Measurements from ENCODE around the gene TMCC2.
A peak's percentile ranks its signal among the peaks of the same experiment; 100 is the strongest.

The TMCC2 gene

DNA sequence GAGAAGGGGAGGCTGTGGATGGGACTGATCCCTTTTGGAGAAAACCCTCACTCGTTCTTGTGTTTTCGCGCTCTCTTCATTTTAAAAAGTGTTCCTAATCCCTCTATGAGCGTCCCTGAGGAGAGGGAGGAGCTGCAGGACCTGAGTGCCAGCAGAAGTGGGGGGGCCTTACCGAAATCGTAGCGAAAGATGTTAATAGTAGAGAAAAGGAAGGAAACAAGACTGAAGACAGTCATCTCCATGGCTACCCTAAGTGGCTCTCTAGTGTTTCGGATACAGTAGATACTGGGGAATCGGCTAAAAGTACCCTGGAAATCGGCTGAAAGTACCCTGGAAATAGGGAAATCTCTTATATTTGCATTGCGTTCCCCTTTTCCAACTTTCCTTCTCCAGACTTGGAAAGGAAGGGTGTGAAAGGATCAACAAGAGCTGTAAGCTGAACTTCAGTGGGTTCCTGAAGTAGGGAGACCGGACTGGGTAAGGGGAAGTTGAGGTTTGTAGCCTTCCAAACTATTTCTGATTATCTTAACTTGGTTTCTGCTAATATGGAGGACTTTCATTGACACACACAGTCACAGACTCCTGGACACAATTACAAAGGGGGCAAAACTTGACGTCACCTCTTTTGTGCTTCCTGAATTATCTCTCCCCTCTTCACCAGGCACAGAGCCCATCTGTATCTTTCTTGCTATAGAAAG is 15.8 kb upstream of the TMCC2 start:
- no peaks in the 10 kb centered on the region for H3K9me3 ChIP-seq (ENCODE audit: control insufficient read depth in 1 of 2, low read length in 2 of 2)
- H3K9ac ChIP-seq (ENCODE audit: low read depth in 1 of 2, low read length in 2 of 2) = peak overlapping the region in 1 of 2 donors; percentile 12
- H3K27ac ChIP-seq (ENCODE audit: low read depth, low read length) = no peak overlapping the region
- H3K36me3 ChIP-seq (ENCODE audit: control insufficient read depth in 1 of 2, insufficient read depth in 2 of 2, low read length in 2 of 2) = no peaks in the 10 kb centered on the region
- H3K4me3 ChIP-seq (ENCODE audit: low read depth in 1 of 2, low read length in 2 of 2) = peak overlapping the region; percentile 92 to 95
- H3K4me1 ChIP-seq (ENCODE audit: control insufficient read depth in 1 of 2, insufficient read depth in 2 of 2, low read length in 2 of 2) = peaks cover 10 to 16% of the 10 kb centered on the region in 2 donors
- no peaks in the 10 kb centered on the region for H3K27me3 ChIP-seq (ENCODE audit: control insufficient read depth in 1 of 2, insufficient read depth in 2 of 2, low read length in 2 of 2)

DNA sequence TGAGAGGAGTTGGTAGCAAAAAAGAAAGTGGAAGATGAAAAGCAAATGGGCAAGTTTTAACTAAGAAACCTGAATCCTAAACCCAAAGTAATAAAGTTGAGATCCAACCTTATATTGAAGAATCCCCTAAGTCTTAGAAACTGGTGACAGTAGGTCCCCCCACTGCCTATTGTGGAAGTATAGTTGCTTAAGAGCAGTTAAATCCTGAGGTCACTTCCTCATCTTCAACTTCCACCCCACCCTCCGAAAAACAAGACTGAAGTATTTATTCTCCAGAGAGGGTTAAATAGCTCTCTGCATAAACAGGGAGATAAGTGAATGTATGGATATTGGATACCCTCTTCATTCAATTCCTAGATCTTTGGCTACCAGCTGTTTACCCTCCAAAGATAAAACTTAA is 13.0 kb upstream of the TMCC2 start:
- Histone ChIP-seq H3K27ac (ENCODE audit: low read depth, low read length) (no peak overlapping the region), H3K4me1 (ENCODE audit: control insufficient read depth in 1 of 2, insufficient read depth in 2 of 2, low read length in 2 of 2) (peaks cover 7 to 16% of the 10 kb centered on the region in 2 donors), H3K4me3 (ENCODE audit: low read depth in 1 of 2, low read length in 2 of 2) (no peak overlapping the region), H3K9ac (ENCODE audit: low read depth in 1 of 2, low read length in 2 of 2) (no peak overlapping the region), H3K36me3 (ENCODE audit: control insufficient read depth in 1 of 2, insufficient read depth in 2 of 2, low read length in 2 of 2) (no peaks in the 10 kb centered on the region), H3K9me3 (ENCODE audit: control insufficient read depth in 1 of 2, low read length in 2 of 2) (no peaks in the 10 kb centered on the region), H3K27me3 (ENCODE audit: control insufficient read depth in 1 of 2, insufficient read depth in 2 of 2, low read length in 2 of 2) (no peaks in the 10 kb centered on the region)

DNA sequence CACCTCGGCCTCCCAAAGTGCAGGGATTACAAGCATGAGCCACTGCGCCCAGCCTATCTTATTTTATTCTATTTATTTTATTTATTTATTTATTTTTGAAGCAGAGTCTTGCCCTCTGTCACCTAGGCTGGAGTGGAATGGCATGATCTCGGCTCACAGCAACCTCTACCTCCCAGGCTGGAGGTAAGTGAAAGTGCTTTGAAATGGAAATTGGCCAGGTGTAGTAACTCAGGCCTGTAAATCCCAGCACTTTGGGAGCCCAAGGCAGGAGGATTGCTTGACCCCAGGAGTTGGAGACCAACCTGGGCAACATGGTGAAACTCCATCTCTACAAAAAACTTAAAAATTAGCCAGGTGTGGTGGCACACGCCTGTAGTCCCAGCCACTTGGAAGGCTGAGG is 11.2 kb upstream of the TMCC2 start:
- no peaks in the 10 kb centered on the region for H3K27me3 ChIP-seq (ENCODE audit: control insufficient read depth in 1 of 2, insufficient read depth in 2 of 2, low read length in 2 of 2)

DNA sequence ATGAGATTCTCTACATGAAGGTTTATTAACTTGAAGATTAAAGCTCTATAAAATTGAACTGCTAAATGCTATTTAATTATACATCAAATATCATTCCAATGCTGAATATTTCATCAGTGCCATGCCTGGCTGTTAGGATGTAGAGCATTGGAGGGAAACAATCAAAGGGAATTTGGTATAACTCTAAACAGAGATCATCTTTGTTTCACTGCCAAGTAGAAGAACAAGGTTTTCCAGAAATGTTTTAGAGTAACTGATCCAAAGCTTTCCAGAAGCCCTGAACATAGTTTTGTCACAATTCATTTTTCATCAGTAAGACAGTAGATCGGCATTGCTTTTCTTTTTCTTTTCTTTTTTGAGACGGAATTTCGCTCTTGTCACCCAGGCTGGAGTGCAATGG is 10.3 kb upstream of the TMCC2 start:
- Histone ChIP-seq H3K9ac (ENCODE audit: low read depth in 1 of 2, low read length in 2 of 2) (no peak overlapping the region), H3K27me3 (ENCODE audit: control insufficient read depth in 1 of 2, insufficient read depth in 2 of 2, low read length in 2 of 2) (no peaks in the 10 kb centered on the region), H3K27ac (ENCODE audit: low read depth, low read length) (no peak overlapping the region), H3K4me1 (ENCODE audit: control insufficient read depth in 1 of 2, insufficient read depth in 2 of 2, low read length in 2 of 2) (no peaks in the 10 kb centered on the region), H3K4me3 (ENCODE audit: low read depth in 1 of 2, low read length in 2 of 2) (no peak overlapping the region), H3K36me3 (ENCODE audit: control insufficient read depth in 1 of 2, insufficient read depth in 2 of 2, low read length in 2 of 2) (no peaks in the 10 kb centered on the region), H3K9me3 (ENCODE audit: control insufficient read depth in 1 of 2, low read length in 2 of 2) (no peaks in the 10 kb centered on the region)

More for the DNA sequence above, 11.2 kb upstream of the TMCC2 start:
- H3K9me3 ChIP-seq (ENCODE audit: control insufficient read depth in 1 of 2, low read length in 2 of 2) = no peaks in the 10 kb centered on the region
- H3K9ac ChIP-seq (ENCODE audit: low read depth in 1 of 2, low read length in 2 of 2) = no peak overlapping the region
- H3K4me1 ChIP-seq (ENCODE audit: control insufficient read depth in 1 of 2, insufficient read depth in 2 of 2, low read length in 2 of 2) = peaks cover 0 to 8% of the 10 kb centered on the region in 2 donors
- H3K27ac ChIP-seq (ENCODE audit: low read depth, low read length) = no peak overlapping the region
- H3K36me3 ChIP-seq (ENCODE audit: control insufficient read depth in 1 of 2, insufficient read depth in 2 of 2, low read length in 2 of 2) = no peaks in the 10 kb centered on the region
- H3K4me3 ChIP-seq (ENCODE audit: low read depth in 1 of 2, low read length in 2 of 2) = no peak overlapping the region

DNA sequence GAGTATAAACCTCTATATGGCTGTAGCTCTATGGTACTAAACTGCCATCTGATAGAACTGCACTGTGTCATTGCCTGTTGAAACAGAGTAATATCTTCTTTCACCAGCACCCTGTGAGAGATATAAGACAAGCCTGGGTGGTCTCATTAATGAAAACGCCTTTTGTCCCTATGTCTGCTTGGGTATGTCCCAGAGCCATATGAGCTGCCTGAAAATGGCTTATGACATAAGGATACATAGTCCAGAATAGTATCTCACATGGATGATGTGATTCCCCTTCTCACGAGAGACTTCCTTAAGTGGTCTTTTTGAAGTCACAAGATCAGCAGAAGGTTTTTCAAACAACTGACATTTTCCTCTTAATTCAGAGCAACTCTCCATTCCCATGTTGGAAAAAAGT is 7.3 kb upstream of the TMCC2 start:
- no peaks in the 10 kb centered on the region for H3K36me3 ChIP-seq (ENCODE audit: control insufficient read depth in 1 of 2, insufficient read depth in 2 of 2, low read length in 2 of 2)
- peaks cover 3% of the 10 kb centered on the region in 2 donors for H3K27me3 ChIP-seq (ENCODE audit: control insufficient read depth in 1 of 2, insufficient read depth in 2 of 2, low read length in 2 of 2)
- no peak overlapping the region for H3K27ac ChIP-seq (ENCODE audit: low read depth, low read length)
- H3K9ac ChIP-seq (ENCODE audit: low read depth in 1 of 2, low read length in 2 of 2) = no peak overlapping the region
- H3K4me1 ChIP-seq (ENCODE audit: control insufficient read depth in 1 of 2, insufficient read depth in 2 of 2, low read length in 2 of 2) = no peaks in the 10 kb centered on the region
- H3K4me3 ChIP-seq (ENCODE audit: low read depth in 1 of 2, low read length in 2 of 2) = no peak overlapping the region
- H3K9me3 ChIP-seq (ENCODE audit: control insufficient read depth in 1 of 2, low read length in 2 of 2) = no peaks in the 10 kb centered on the region

DNA sequence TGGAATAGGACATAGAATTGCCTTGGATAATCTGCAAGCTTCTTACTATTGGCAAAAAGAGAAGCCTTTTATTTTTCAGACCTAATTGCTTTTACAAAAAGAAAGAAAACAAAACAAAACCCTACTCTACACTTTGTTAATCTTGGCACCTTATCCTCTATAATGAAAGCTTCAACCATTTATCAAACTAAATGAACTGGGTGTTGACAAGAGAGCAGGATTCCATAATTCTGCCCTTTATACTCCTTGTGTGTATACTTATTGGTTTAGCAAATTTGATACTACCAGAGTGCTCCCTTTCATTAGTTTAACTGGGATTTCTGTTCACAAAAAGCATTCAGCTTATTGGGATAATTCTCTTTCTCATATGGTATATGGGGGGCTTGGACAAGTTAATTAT is 3.0 kb upstream of the TMCC2 start:
- Histone ChIP-seq H3K9ac (ENCODE audit: low read depth in 1 of 2, low read length in 2 of 2) (no peak overlapping the region), H3K4me3 (ENCODE audit: low read depth in 1 of 2, low read length in 2 of 2) (no peak overlapping the region), H3K27me3 (ENCODE audit: control insufficient read depth in 1 of 2, insufficient read depth in 2 of 2, low read length in 2 of 2) (peaks cover 14 to 34% of the 10 kb centered on the region in 2 donors), H3K36me3 (ENCODE audit: control insufficient read depth in 1 of 2, insufficient read depth in 2 of 2, low read length in 2 of 2) (no peaks in the 10 kb centered on the region), H3K9me3 (ENCODE audit: control insufficient read depth in 1 of 2, low read length in 2 of 2) (no peaks in the 10 kb centered on the region), H3K27ac (ENCODE audit: low read depth, low read length) (no peak overlapping the region), H3K4me1 (ENCODE audit: control insufficient read depth in 1 of 2, insufficient read depth in 2 of 2, low read length in 2 of 2) (peaks cover 11 to 22% of the 10 kb centered on the region in 2 donors)

DNA sequence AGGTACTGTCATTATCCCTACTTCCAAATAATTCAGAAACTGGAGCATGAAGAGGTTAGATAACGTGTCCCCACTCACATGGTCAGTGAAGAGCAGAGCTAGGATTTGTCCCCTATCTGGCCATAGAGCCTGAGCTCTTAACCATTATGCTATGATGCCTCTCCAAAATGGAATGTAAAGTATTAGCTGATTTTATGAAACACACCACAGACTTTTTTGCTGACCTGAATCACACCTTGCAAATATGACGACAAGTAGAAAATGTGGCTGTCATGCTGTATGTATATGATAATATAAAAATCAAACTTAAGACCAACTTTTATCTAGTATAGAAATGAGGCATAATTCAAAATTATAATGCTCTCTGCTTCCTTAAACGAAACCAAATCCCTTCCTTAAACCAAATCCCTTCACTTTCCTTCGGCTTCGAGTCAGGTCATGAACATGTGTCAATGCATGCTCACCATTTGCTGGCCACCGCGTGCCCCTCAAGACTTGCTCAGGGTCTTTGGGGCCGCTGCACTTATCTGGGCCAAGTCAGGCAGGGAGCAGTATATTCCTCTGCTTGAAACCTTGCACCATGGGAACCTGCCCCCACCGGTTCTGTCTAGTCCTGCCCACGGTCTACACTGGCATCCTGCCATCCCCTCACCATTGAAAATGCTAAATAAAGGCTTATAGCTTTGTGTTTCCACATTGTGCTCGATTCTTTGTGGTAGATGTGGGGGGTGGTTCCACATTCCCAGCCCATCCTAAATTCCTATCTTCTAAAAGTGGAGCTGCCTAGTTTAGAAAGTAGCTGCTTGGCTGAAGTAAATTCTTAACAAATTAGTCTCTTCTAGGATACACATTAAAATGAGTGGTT is 1.6 kb upstream of the TMCC2 start:
- Histone ChIP-seq H3K27ac (ENCODE audit: low read depth, low read length) (no peak overlapping the region), H3K27me3 (ENCODE audit: control insufficient read depth in 1 of 2, insufficient read depth in 2 of 2, low read length in 2 of 2) (peaks cover 14 to 34% of the 10 kb centered on the region in 2 donors), H3K9ac (ENCODE audit: low read depth in 1 of 2, low read length in 2 of 2) (no peak overlapping the region), H3K36me3 (ENCODE audit: control insufficient read depth in 1 of 2, insufficient read depth in 2 of 2, low read length in 2 of 2) (no peaks in the 10 kb centered on the region), H3K9me3 (ENCODE audit: control insufficient read depth in 1 of 2, low read length in 2 of 2) (no peaks in the 10 kb centered on the region), H3K4me3 (ENCODE audit: low read depth in 1 of 2, low read length in 2 of 2) (no peak overlapping the region), H3K4me1 (ENCODE audit: control insufficient read depth in 1 of 2, insufficient read depth in 2 of 2, low read length in 2 of 2) (peaks cover 18 to 26% of the 10 kb centered on the region in 2 donors)

DNA sequence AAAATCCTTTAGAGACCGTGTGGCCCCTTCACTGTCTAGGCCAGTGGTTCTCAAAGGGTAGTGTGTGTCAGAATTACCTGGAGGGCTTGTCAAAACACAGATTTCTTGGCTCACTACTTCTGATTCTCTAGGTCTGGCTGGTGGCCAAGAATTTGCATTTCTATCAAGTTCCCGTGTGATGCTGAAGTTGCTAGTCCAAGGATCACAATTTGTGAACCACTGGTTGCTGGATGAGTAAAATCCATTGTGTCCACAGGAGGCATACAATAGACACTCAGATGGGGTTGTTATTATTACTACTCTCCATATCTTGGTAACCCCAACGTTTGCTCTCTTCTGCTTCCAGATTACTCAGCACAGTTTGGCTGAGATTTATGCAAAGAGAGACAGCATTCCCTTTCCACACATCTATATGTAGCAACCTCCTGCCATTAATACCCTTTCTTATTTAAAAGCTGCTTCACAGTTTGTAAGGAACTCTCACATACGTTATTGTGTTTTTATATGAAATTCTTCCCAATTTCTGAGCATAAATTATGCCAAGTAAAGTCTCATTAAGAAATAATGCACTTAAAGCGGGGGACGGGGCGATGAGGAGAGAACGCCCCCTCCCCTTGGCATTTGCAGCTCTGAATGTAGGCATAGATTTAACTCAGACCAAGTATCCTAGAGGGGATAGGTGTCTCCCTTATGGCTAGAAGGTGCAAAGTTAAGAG is 720 bp upstream of the TMCC2 start:
- H3K9me3 ChIP-seq (ENCODE audit: control insufficient read depth in 1 of 2, low read length in 2 of 2) = no peaks in the 10 kb centered on the region
- peaks cover 18 to 26% of the 10 kb centered on the region in 2 donors for H3K4me1 ChIP-seq (ENCODE audit: control insufficient read depth in 1 of 2, insufficient read depth in 2 of 2, low read length in 2 of 2)
- peak overlapping the region in 1 of 2 donors; percentile 51 for H3K9ac ChIP-seq (ENCODE audit: low read depth in 1 of 2, low read length in 2 of 2)
- H3K27me3 ChIP-seq (ENCODE audit: control insufficient read depth in 1 of 2, insufficient read depth in 2 of 2, low read length in 2 of 2) = peaks cover 14 to 34% of the 10 kb centered on the region in 2 donors
- no peaks in the 10 kb centered on the region for H3K36me3 ChIP-seq (ENCODE audit: control insufficient read depth in 1 of 2, insufficient read depth in 2 of 2, low read length in 2 of 2)
- peak overlapping the region; percentile 66 to 73 for H3K4me3 ChIP-seq (ENCODE audit: low read depth in 1 of 2, low read length in 2 of 2)
- H3K27ac ChIP-seq (ENCODE audit: low read depth, low read length) = no peak overlapping the region

DNA sequence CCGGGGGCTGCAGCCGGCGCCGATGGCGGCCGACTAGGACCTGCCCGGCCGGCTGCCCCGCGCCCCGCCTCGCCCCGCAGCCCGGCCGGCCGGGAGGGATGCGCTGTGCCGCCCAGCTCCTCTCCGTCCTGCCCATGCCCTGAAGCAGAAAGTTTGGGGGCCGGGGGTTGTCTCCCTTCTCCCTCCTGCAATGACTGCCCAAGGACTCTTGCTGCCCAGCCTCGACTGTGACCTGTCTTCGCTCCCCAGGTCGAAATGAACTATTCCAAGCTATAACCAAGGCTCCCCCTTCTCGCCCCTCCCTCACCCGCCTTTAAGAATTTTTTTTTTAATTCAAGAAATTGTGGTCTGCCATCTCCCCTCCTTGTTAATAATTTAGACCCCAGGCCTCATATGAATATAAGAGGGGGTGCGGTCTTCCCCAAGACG is 361 bp downstream of the TMCC2 start:
- Histone ChIP-seq H3K27ac (ENCODE audit: low read depth, low read length) (no peak overlapping the region), H3K9ac (ENCODE audit: low read depth in 1 of 2, low read length in 2 of 2) (peak overlapping the region in 1 of 2 donors; percentile 30)

More for the DNA sequence above, 361 bp downstream of the TMCC2 start:
- Histone ChIP-seq H3K4me3 (ENCODE audit: low read depth in 1 of 2, low read length in 2 of 2) (peak overlapping the region; percentile 55 to 68), H3K4me1 (ENCODE audit: control insufficient read depth in 1 of 2, insufficient read depth in 2 of 2, low read length in 2 of 2) (peaks cover 18 to 26% of the 10 kb centered on the region in 2 donors), H3K9me3 (ENCODE audit: control insufficient read depth in 1 of 2, low read length in 2 of 2) (no peaks in the 10 kb centered on the region), H3K36me3 (ENCODE audit: control insufficient read depth in 1 of 2, insufficient read depth in 2 of 2, low read length in 2 of 2) (no peaks in the 10 kb centered on the region), H3K27me3 (ENCODE audit: control insufficient read depth in 1 of 2, insufficient read depth in 2 of 2, low read length in 2 of 2) (peaks cover 14 to 34% of the 10 kb centered on the region in 2 donors)
